COR-L47 (cell line): ENCODE measurements around the gene PPARG.

Source experiments
- DNase-seq: peaks from one replicate; lab custom pipeline; 2025; lab: John Stamatoyannopoulos, UW

PPARG gene

GRCh38 chr3:12483872-12484197 is 195.0 kb downstream of the PPARG start:
- no peak for DNase-seq
